IMR-90 (cell line): ENCODE measurements around the gene CLEC16A. TPM values are rescaled to one million over a fixed set of nuclear protein-coding genes. Genes with fewer than 3 reads are reported as not detected.

Experiments used
- ATAC-seq: fragments of 200-7000 bp; cut with Tn5 transposase; 2 replicates; pipeline ENCODE4 v1.9.1; 2020; ENCODE audit warnings: low read depth, mild to moderate bottlenecking, moderate library complexity
- BruUV-seq: library from RNA; stranded (reverse); fragments of 400-500 nt; replicated peaks from 2 replicates; lab custom pipeline; 2021; lab: Mats Ljungman, UMichigan
- CTCF ChIA-PET: fragments of 300-600 bp; formaldehyde crosslinking; extraction: SDS; loops from one replicate; lab custom pipeline; 2021; ENCODE audit warnings: antibody characterized with exemption; lab: Yijun Ruan, JAX
- POLR2A ChIA-PET: fragments of 300-600 bp; sonication (Branson Sonifier 250); formaldehyde crosslinking; loops from one replicate; lab custom pipeline; 2022; ENCODE audit warnings: antibody characterized with exemption; ENCODE audit not compliant: unreplicated experiment; lab: Charles Lee
- DNase-seq: peaks from one replicate; pipeline ENCODE4 v3.0.0; 2013
- H2AFZ ChIP-seq: replicated peaks from 2 replicates; pipeline ENCODE3; 2013; ENCODE audit warnings: low read length, mild to moderate bottlenecking; ENCODE audit not compliant: poor library complexity
- H2AK5ac ChIP-seq: 2 replicates; pipeline ENCODE4 v1.6.1; 2013; ENCODE audit warnings: low read depth, low read length, inconsistent platforms
- H2AK9ac ChIP-seq: replicated peaks from 2 replicates; pipeline ENCODE3; 2013; ENCODE audit warnings: mild to moderate bottlenecking, low read depth, low read length, moderate library complexity; ENCODE audit not compliant: poor library complexity
- H2BK120ac ChIP-seq: 2 replicates; pipeline ENCODE4 v1.6.1; 2013; ENCODE audit warnings: low read depth, low read length, inconsistent platforms
- H2BK15ac ChIP-seq: 3 replicates; pipeline ENCODE4 v1.6.1; 2013; ENCODE audit warnings: low read depth, low read length, inconsistent platforms
- H2BK20ac ChIP-seq: 2 replicates; pipeline ENCODE4 v1.6.1; 2013; ENCODE audit warnings: low read depth, mild to moderate bottlenecking, inconsistent platforms, low read length, moderate library complexity
- H2BK5ac ChIP-seq: 2 replicates; pipeline ENCODE4 v1.6.1; 2013; ENCODE audit warnings: mild to moderate bottlenecking, low read depth, low read length, inconsistent platforms; ENCODE audit not compliant: poor library complexity, severe bottlenecking
- H3K14ac ChIP-seq: replicated peaks from 2 replicates; pipeline ENCODE4 v1.6.1; 2013; ENCODE audit warnings: low read depth, low read length, inconsistent platforms
- H3K18ac ChIP-seq: 2 replicates; pipeline ENCODE4 v1.6.1; 2013; ENCODE audit warnings: low read depth, low read length, control low read depth
- H3K23ac ChIP-seq: 2 replicates; pipeline ENCODE4 v1.6.1; 2013; ENCODE audit warnings: low read depth, low read length, inconsistent platforms
- H3K27ac ChIP-seq: 2 replicates; pipeline ENCODE4 v1.5.1; 2013; ENCODE audit warnings: mild to moderate bottlenecking, control low read depth, low read length; ENCODE audit not compliant: insufficient read depth
- H3K27me3 ChIP-seq: 2 replicates; pipeline ENCODE4 v1.6.1; 2013; ENCODE audit warnings: low read length; ENCODE audit not compliant: control insufficient read depth, insufficient read depth
- H3K36me3 ChIP-seq: 2 replicates; pipeline ENCODE4 v1.6.1; 2013; ENCODE audit warnings: low read length, mixed read lengths; ENCODE audit not compliant: control insufficient read depth, insufficient read depth
- H3K4ac ChIP-seq: 2 replicates; pipeline ENCODE4 v1.6.1; 2013; ENCODE audit warnings: low read depth, low read length, inconsistent platforms
- H3K4me1 ChIP-seq: 2 replicates; pipeline ENCODE4 v1.6.1; 2013; ENCODE audit warnings: low read length, mixed read lengths; ENCODE audit not compliant: control insufficient read depth, insufficient read depth
- H3K4me2 ChIP-seq: 2 replicates; pipeline ENCODE4 v1.6.1; 2013; ENCODE audit warnings: low read depth, mild to moderate bottlenecking, control low read depth, low read length, moderate library complexity
- H3K4me3 ChIP-seq: 2 replicates; pipeline ENCODE4 v1.5.1; 2013; ENCODE audit warnings: low read depth, mild to moderate bottlenecking, control low read depth, low read length, moderate library complexity; ENCODE audit not compliant: insufficient read depth
- H3K56ac ChIP-seq: 2 replicates; pipeline ENCODE4 v1.6.1; 2013; ENCODE audit warnings: low read length, inconsistent platforms; ENCODE audit not compliant: insufficient read depth; ENCODE audit errors: extremely low read depth
- H3K79me1 ChIP-seq, 2 experiments: 2 replicates each; pipeline ENCODE4 v1.6.1; 2013; ENCODE audit warnings: low read length in 2 of 2, inconsistent platforms in 1 of 2, low read depth in 1 of 2
- H3K9ac ChIP-seq: 2 replicates; pipeline ENCODE4 v1.6.1; 2013; ENCODE audit warnings: low read depth, low read length, control low read depth
- H3K9me1 ChIP-seq: 2 replicates; pipeline ENCODE4 v1.6.1; 2013; ENCODE audit warnings: low read length, inconsistent platforms; ENCODE audit not compliant: insufficient read depth
- H3K9me3 ChIP-seq: 2 replicates; pipeline ENCODE4 v1.6.1; 2013; ENCODE audit warnings: low read length; ENCODE audit not compliant: control insufficient read depth, insufficient read depth
- H4K20me1 ChIP-seq: 2 replicates; pipeline ENCODE4 v1.6.1; 2013; ENCODE audit warnings: low read length, inconsistent platforms; ENCODE audit not compliant: insufficient read depth
- H4K5ac ChIP-seq: 2 replicates; pipeline ENCODE4 v1.6.1; 2013; ENCODE audit warnings: mild to moderate bottlenecking, low read depth, low read length, control low read depth
- H4K8ac ChIP-seq, 2 experiments: 2 replicates each; pipeline ENCODE4 v1.6.1; 2013; ENCODE audit warnings: low read depth in 2 of 2, low read length in 2 of 2, control low read depth in 1 of 2, inconsistent platforms in 1 of 2
- H4K91ac ChIP-seq: 2 replicates; pipeline ENCODE4 v1.6.1; 2013; ENCODE audit warnings: low read depth, low read length, inconsistent platforms; ENCODE audit not compliant: insufficient read depth
- POLR2A ChIP-seq: IDR thresholded peaks from 2 replicates; pipeline ENCODE4 v1.6.1; 2012; ENCODE audit warnings: mild to moderate bottlenecking, low read depth, low read length
- RFX5 ChIP-seq: IDR thresholded peaks from 2 replicates; pipeline ENCODE4 v1.8.0; 2012; ENCODE audit warnings: low read depth, mild to moderate bottlenecking, low read length, moderate library complexity
- SMC3 ChIP-seq: fragments of 150-350 bp; IDR thresholded peaks from 2 replicates; pipeline ENCODE4 v1.6.1; 2016; ENCODE audit warnings: low read depth, mild to moderate bottlenecking, antibody characterized with exemption, low read length, moderate library complexity
- WGBS, 2 experiments: methylation state at CpG; one replicate each; pipeline versions ENCODE4 v1.1.5 to v1.1.7; 2013; ENCODE audit warnings: missing lambda C conversion rate in 2 of 2; ENCODE audit not compliant: insufficient read length in 1 of 2; ENCODE audit errors: extremely low coverage in 2 of 2; 5-methylcytosine and 5-hydroxymethylcytosine counted together
- dilution Hi-C: fragments of 300-500 bp; cut with HindIII; formaldehyde crosslinking; loops from one replicate; pipeline ENCODE4 v1.14.3; 2018; ENCODE audit warnings: low sequenced_read_pairs; ENCODE audit not compliant: unreplicated experiment
- in situ Hi-C: fragments of 300-500 bp; cut with MboI; formaldehyde crosslinking; loops from 3 replicates; pipeline ENCODE4 v1.14.3; 2019; ENCODE audit warnings: low sequenced_read_pairs, inconsistent platforms, mixed read lengths
- intact Hi-C: fragments of 100-400 bp; cut with micrococcal nuclease; formaldehyde crosslinking; loops from 2 replicates; pipeline ENCODE4 v1.10.0; 2022
- polyA plus RNA-seq, 3 experiments: library from polyadenylated mRNA; depleted of rRNA; stranded (reverse); fragments of >200 nt; gene quantifications; 2 replicates each; pipeline ENCODE4 v1.2.3, GENCODE V29; 2012; ENCODE audit warnings: low replicate concordance in 1 of 3
- total RNA-seq: library from RNA; depleted of rRNA; stranded (reverse); fragments of >200 nt; gene quantifications from 2 replicates; pipeline ENCODE4 v1.2.3, GENCODE V29; 2012
- TF ChIP-seq, protein P1 (sequence below): fragments of 150-350 bp; IDR thresholded peaks from 2 replicates; pipeline ENCODE4 v1.6.1; 2016; ENCODE audit warnings: low read depth, mild to moderate bottlenecking, low read length, moderate library complexity, borderline replicate concordance

CLEC16A gene
- total and polyA plus RNA-seq, 2 of the 4 experiments (the other 2 are of a cell fraction) = 15.9 to 16.5 TPM

DNA sequence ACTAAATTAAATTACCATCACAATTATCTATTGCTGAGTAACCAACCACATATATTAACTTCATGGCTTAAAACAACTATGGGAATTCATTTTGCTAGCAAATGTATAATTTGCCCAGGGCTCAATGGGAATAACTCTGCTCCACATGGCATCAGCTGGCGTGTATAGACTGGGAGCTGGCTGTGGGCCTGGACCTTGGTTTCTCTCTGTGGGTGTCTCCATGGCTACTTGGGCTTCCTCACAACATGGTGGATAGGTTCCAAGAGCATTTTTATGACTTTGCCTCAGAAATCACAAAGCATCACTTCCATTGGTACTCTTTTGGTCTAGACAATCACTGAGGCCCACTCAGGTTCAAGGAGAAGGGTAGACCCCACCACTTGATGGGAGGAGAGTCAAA is 166.8 kb downstream of the CLEC16A start:
- peaks cover 43% of the 10 kb centered on the region for H3K4me1 ChIP-seq
- CTCF ChIA-PET = no interaction called here
- H3K4ac ChIP-seq = no peak overlapping the region
- H3K4me2 ChIP-seq = no peak overlapping the region
- no peak for ATAC-seq
- DNase-seq = no peak
- H2AFZ ChIP-seq = no peak overlapping the region
- H2BK5ac ChIP-seq = no peak overlapping the region
- H2AK5ac ChIP-seq = peak overlapping the region; percentile 45; the same call in 1 of the 2 replicates
- in situ Hi-C loops (no loop called here), dilution Hi-C loops (no loop called here), intact Hi-C loops (no loop called here)
- H3K27me3 ChIP-seq = no peaks in the 10 kb centered on the region
- H3K9me3 ChIP-seq = peaks cover 3% of the 10 kb centered on the region
- H3K18ac ChIP-seq = no peak overlapping the region
- no peak overlapping the region for H2AK9ac ChIP-seq
- H4K20me1 ChIP-seq = no peaks in the 10 kb centered on the region
- TF ChIP-seq SMC3 (no peak), POLR2A (no peak), RFX5 (no peak)
- TF ChIP-seq, protein P1, sequence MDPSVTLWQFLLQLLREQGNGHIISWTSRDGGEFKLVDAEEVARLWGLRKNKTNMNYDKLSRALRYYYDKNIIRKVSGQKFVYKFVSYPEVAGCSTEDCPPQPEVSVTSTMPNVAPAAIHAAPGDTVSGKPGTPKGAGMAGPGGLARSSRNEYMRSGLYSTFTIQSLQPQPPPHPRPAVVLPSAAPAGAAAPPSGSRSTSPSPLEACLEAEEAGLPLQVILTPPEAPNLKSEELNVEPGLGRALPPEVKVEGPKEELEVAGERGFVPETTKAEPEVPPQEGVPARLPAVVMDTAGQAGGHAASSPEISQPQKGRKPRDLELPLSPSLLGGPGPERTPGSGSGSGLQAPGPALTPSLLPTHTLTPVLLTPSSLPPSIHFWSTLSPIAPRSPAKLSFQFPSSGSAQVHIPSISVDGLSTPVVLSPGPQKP = no peak
- H3K79me1 ChIP-seq = peaks cover 0 to 21% of the 10 kb centered on the region in 2 experiments; a peak in 2 of 4 replicates
- no peak overlapping the region for H2BK15ac ChIP-seq
- no peak overlapping the region for H4K91ac ChIP-seq
- H3K27ac ChIP-seq = no peak overlapping the region
- no peak overlapping the region for H4K8ac ChIP-seq
- H2BK120ac ChIP-seq = no peak overlapping the region
- no peak overlapping the region for H3K23ac ChIP-seq
- no CpG with 5 or more reads among the region's 1 CpG for WGBS, 2 experiments
- H3K14ac ChIP-seq = no peak overlapping the region
- no TSS peak for BruUV-seq
- POLR2A ChIA-PET = no interaction called here
- no peak overlapping the region for H3K56ac ChIP-seq
- no peak overlapping the region for H3K4me3 ChIP-seq
- H3K9ac ChIP-seq = no peak overlapping the region
- 0 out of 2 replicates have a peak, but pooled peaks cover 2% of the 10 kb centered on the region for H3K36me3 ChIP-seq
- no peak overlapping the region for H4K5ac ChIP-seq
- no peak overlapping the region for H2BK20ac ChIP-seq
- H3K9me1 ChIP-seq = peaks cover 26% of the 10 kb centered on the region
